NCI-H2196 (cell line): Measurements from ENCODE around the gene ZNF503.

Source experiments
- DNase-seq: peaks from one replicate; lab custom pipeline; 2025; ENCODE audit not compliant: unreplicated experiment; lab: John Stamatoyannopoulos, UW

ZNF503 gene

GRCh38 chr10:75358132-75358531, 43.4 kb downstream of the ZNF503 start:
- DNase-seq, result no peak

GRCh38 chr10:75357500-75357899, 44.1 kb downstream of the ZNF503 start:
- DNase-seq, result no peak

DNA sequence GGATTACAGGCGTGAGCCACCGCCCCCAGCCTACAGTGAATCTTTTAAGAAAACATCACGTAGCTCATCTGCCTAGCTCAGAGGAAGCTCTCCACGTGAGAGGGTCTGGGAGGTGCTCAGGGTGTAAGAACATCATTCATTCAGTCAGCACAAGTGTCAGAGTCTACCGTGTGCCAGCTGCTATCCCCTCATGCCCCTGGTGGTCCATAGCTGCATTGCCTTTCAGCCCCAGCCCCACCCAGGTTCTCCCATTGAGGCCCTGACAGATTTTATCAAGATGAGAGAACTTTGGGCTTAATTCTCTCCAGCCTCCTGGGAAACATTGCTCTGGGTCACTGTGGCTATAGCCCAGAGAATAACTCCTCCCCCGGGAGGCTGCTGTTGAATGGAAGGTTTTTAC, 45.1 kb downstream of the ZNF503 start:
- DNase-seq, result no peak

- no peak for DNase-seq
These were observed 45.9 kb downstream of the ZNF503 start for GRCh38 chr10:75355706-75356105.

GRCh38 chr10:75353183-75353582, 48.4 kb downstream of the ZNF503 start:
- DNase-seq, result no peak

DNA sequence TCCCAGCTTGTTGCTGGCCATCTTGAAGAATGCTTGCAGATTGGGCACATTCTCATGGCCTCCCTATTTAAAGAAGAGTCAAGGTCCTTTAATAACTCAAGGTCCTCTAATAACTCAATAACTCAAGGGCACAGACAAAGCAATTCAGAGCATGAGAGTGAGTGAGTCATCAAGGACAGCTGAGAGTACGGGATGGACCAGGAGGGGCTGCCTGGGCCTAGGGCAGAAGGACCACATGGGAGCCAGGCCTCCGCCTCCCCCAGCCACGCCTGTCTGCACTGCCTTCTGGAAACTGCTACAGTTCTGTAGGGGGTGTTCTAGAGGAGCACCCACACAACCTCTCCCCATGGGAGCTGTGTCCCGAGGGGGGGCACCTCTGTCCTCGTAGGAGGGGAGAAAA, 48.9 kb downstream of the ZNF503 start:
- no peak for DNase-seq

- DNase-seq, result no peak
These were observed 49.9 kb downstream of the ZNF503 start for GRCh38 chr10:75351637-75352036.

DNA sequence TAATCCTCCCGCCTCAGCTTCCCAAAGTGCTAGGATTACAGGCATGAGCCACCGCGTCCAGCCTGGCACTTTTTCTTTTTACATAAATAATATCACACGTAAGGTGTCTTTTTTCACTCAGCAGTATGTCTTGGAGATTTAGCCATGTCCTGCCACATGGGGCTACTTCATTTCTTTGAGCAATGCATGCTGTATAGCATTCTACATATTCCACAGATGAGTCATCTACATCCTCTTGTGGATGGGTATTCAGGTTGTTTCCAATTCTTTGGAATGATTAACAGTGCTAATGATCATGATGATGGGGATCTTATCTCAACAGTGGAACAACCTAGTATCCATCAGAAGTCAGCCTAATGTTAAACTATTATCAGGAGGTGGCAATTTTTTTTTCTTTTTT, 50.8 kb downstream of the ZNF503 start:
- DNase-seq, result no peak
